ENCODE measurements around the gene LCNL1. TPM values are rescaled to one million over a fixed set of nuclear protein-coding genes. Genes with fewer than 3 reads are reported as not detected.

Gene LCNL1
- total RNA-seq, 4 donors from 2014 or later: 0.19 TPM; not detected in 3

GRCh38 chr9:137009938-137010732 is 27.3 kb downstream of the LCNL1 start:
- no peak for DNase-seq
- Histone ChIP-seq H3K4me1 (peaks cover 0 to 14% (median 0%) of the 10 kb centered on the region in 3 donors), H3K9me3 (no peaks in the 10 kb centered on the region), H3K27ac (no peak overlapping the region), H3K36me3 (peaks cover 0 to 67% (median 0%) of the 10 kb centered on the region in 3 donors), H3K27me3 (no peaks in the 10 kb centered on the region), H3K4me3 (no peak overlapping the region)
- intact Hi-C loops (cut with DNase I): no loop called here
- TF ChIP-seq POLR2A (IDR thresholded peaks at IDR 0.05): no peak
- TF ChIP-seq CTCF (IDR thresholded peaks at IDR 0.05): no peak
- WGBS, 2 donors: 100% methylated on average over 1 to 3 of the region's 49 CpGs

- no peaks in the 10 kb centered on the region for H3K9me3 ChIP-seq
- no peaks in the 10 kb centered on the region for H3K27me3 ChIP-seq
- intact Hi-C loops (cut with DNase I): no loop called here
- H3K4me3 ChIP-seq: no peak overlapping the region
- WGBS, 2 donors: 64 to 90% methylated on average over 9 to 17 of the region's 24 CpGs
- no peak overlapping the region for H3K27ac ChIP-seq
- H3K36me3 ChIP-seq: peaks cover 0 to 77% (median 0%) of the 10 kb centered on the region in 3 donors
- no peak for DNase-seq
- H3K4me1 ChIP-seq: peaks cover 0 to 14% (median 0%) of the 10 kb centered on the region in 3 donors
- TF ChIP-seq POLR2A (IDR thresholded peaks at IDR 0.05): no peak
- TF ChIP-seq CTCF (IDR thresholded peaks at IDR 0.05): no peak
Observed at GRCh38 chr9:137011156-137011555, 28.4 kb downstream of the LCNL1 start.

- DNase-seq: no peak
- no peaks in the 10 kb centered on the region for H3K9me3 ChIP-seq
- peaks cover 0 to 7% (median 0%) of the 10 kb centered on the region in 3 donors for H3K4me1 ChIP-seq
- peaks cover 0 to 86% (median 0%) of the 10 kb centered on the region in 3 donors for H3K36me3 ChIP-seq
- no peak overlapping the region for H3K27ac ChIP-seq
- intact Hi-C loops (cut with DNase I): no loop called here
- WGBS, 2 donors: 83 to 89% methylated on average over 14 to 26 of the region's 39 CpGs
- TF ChIP-seq POLR2A (IDR thresholded peaks at IDR 0.05) (no peak), CTCF (IDR thresholded peaks at IDR 0.05) (no peak)
- H3K4me3 ChIP-seq: no peak overlapping the region
- no peaks in the 10 kb centered on the region for H3K27me3 ChIP-seq
Observed at GRCh38 chr9:137011907-137012675, 29.3 kb downstream of the LCNL1 start.

- no peaks in the 10 kb centered on the region for H3K9me3 ChIP-seq
- peaks cover 0 to 93% (median 0%) of the 10 kb centered on the region in 3 donors for H3K36me3 ChIP-seq
- H3K27me3 ChIP-seq: no peaks in the 10 kb centered on the region
- H3K4me3 ChIP-seq: no peak overlapping the region
- H3K27ac ChIP-seq: no peak overlapping the region
- intact Hi-C loops (cut with DNase I): no loop called here
- H3K4me1 ChIP-seq: no peaks in the 10 kb centered on the region
- DNase-seq: no peak
- 88 to 91% methylated on average over 17 to 29 of the region's 67 CpGs for WGBS, 2 donors
- TF ChIP-seq POLR2A (IDR thresholded peaks at IDR 0.05) (no peak), CTCF (IDR thresholded peaks at IDR 0.05) (no peak)
Observed at GRCh38 chr9:137012694-137013570, 30.1 kb downstream of the LCNL1 start.
